ENCODE results near the gene GNAI1.
A peak's percentile ranks its signal among the peaks of the same experiment; 100 is the strongest.

Gene GNAI1

GRCh38 chr7:80182630-80183276 lies 48.1 kb downstream of the GNAI1 start:
- DNase-seq = no peak
- Histone ChIP-seq H3K27ac (ENCODE audit: low read length) (no peak overlapping the region), H3K4me3 (ENCODE audit: low read depth in 1 of 2, low read length in 2 of 2) (no peak overlapping the region), H3K79me2 (ENCODE audit: insufficient read depth, low read length) (no peaks in the 10 kb centered on the region), H3K36me3 (ENCODE audit: insufficient read depth, low read length) (no peaks in the 10 kb centered on the region), H2AFZ (ENCODE audit: low read depth, low read length) (no peak overlapping the region), H3K4me2 (ENCODE audit: insufficient read depth, low read length) (no peak overlapping the region), H4K20me1 (ENCODE audit: insufficient read depth, low read length) (no peaks in the 10 kb centered on the region), H3K9ac (ENCODE audit: low read depth, low read length) (no peak overlapping the region), H3K9me3 (ENCODE audit: insufficient read depth, low read length, severe bottlenecking) (no peaks in the 10 kb centered on the region), H3K27me3 (ENCODE audit: insufficient read depth, low read length, poor library complexity) (no peaks in the 10 kb centered on the region), H3K4me1 (ENCODE audit: insufficient read depth, low read length) (no peaks in the 10 kb centered on the region)
- TF ChIP-seq EZH2 (IDR thresholded peaks at IDR 0.05; ENCODE audit: borderline replicate concordance, low read depth, low read length, severe bottlenecking) = no peak
- TF ChIP-seq CTCF (IDR thresholded peaks at IDR 0.05; ENCODE audit: borderline replicate concordance, extremely low read depth, low read length, poor library complexity, severe bottlenecking) = no peak
- ATAC-seq (ENCODE audit: insufficient read depth, low read depth) = no peak

- Histone ChIP-seq H3K36me3 (ENCODE audit: insufficient read depth, low read length) (no peaks in the 10 kb centered on the region), H3K9me3 (ENCODE audit: insufficient read depth, low read length, severe bottlenecking) (no peaks in the 10 kb centered on the region), H3K27me3 (ENCODE audit: insufficient read depth, low read length, poor library complexity) (no peaks in the 10 kb centered on the region), H3K27ac (ENCODE audit: low read length) (no peak overlapping the region), H3K9ac (ENCODE audit: low read depth, low read length) (no peak overlapping the region), H2AFZ (ENCODE audit: low read depth, low read length) (no peak overlapping the region), H3K4me3 (ENCODE audit: low read depth in 1 of 2, low read length in 2 of 2) (no peak overlapping the region), H3K79me2 (ENCODE audit: insufficient read depth, low read length) (no peaks in the 10 kb centered on the region), H4K20me1 (ENCODE audit: insufficient read depth, low read length) (no peaks in the 10 kb centered on the region), H3K4me2 (ENCODE audit: insufficient read depth, low read length) (no peak overlapping the region), H3K4me1 (ENCODE audit: insufficient read depth, low read length) (no peaks in the 10 kb centered on the region)
- no peak for ATAC-seq (ENCODE audit: insufficient read depth, low read depth)
- TF ChIP-seq CTCF (IDR thresholded peaks at IDR 0.05; ENCODE audit: borderline replicate concordance, extremely low read depth, low read length, poor library complexity, severe bottlenecking) = no peak
- TF ChIP-seq EZH2 (IDR thresholded peaks at IDR 0.05; ENCODE audit: borderline replicate concordance, low read depth, low read length, severe bottlenecking) = no peak
- no peak for DNase-seq
These were observed 48.7 kb downstream of the GNAI1 start for GRCh38 chr7:80183351-80183750.

- no peaks in the 10 kb centered on the region for H3K36me3 ChIP-seq (ENCODE audit: insufficient read depth, low read length)
- ATAC-seq (ENCODE audit: insufficient read depth, low read depth) (no peak), DNase-seq (no peak)
- no peak overlapping the region for H3K27ac ChIP-seq (ENCODE audit: low read length)
- TF ChIP-seq EZH2 (IDR thresholded peaks at IDR 0.05; ENCODE audit: borderline replicate concordance, low read depth, low read length, severe bottlenecking) (no peak), CTCF (IDR thresholded peaks at IDR 0.05; ENCODE audit: borderline replicate concordance, extremely low read depth, low read length, poor library complexity, severe bottlenecking) (no peak)
- no peaks in the 10 kb centered on the region for H4K20me1 ChIP-seq (ENCODE audit: insufficient read depth, low read length)
- H3K27me3 ChIP-seq (ENCODE audit: insufficient read depth, low read length, poor library complexity) = no peaks in the 10 kb centered on the region
- no peak overlapping the region for H3K4me2 ChIP-seq (ENCODE audit: insufficient read depth, low read length)
- no peak overlapping the region for H3K4me3 ChIP-seq (ENCODE audit: low read depth in 1 of 2, low read length in 2 of 2)
- no peaks in the 10 kb centered on the region for H3K9me3 ChIP-seq (ENCODE audit: insufficient read depth, low read length, severe bottlenecking)
- H3K79me2 ChIP-seq (ENCODE audit: insufficient read depth, low read length) = no peaks in the 10 kb centered on the region
- no peak overlapping the region for H3K9ac ChIP-seq (ENCODE audit: low read depth, low read length)
- 0 out of 2 replicates have a peak overlapping the region, but pooled peaks have one; percentile 21 for H2AFZ ChIP-seq (ENCODE audit: low read depth, low read length)
- no peaks in the 10 kb centered on the region for H3K4me1 ChIP-seq (ENCODE audit: insufficient read depth, low read length)
These were observed 49.5 kb downstream of the GNAI1 start for GRCh38 chr7:80183900-80184685.
